Astrocyte of the cerebellum (primary cell): ENCODE measurements around the gene CKM.

ENCODE experiments used
- DNase-seq: peaks from one replicate; pipeline ENCODE4 v3.0.0-alpha.2; 2011; ENCODE audit warnings: low read depth
- H3K4me3 ChIP-seq: 2 replicates; pipeline ENCODE4 v1.5.1; 2011; ENCODE audit warnings: mild to moderate bottlenecking, low read depth, low read length, moderate library complexity
- in situ Hi-C: cut with HindIII; loops from 2 replicates; pipeline ENCODE4 v1.10.0; 2017; ENCODE audit warnings: low sequenced_read_pairs
- TF ChIP-seq, protein P1 (sequence below): IDR thresholded peaks from 2 replicates; pipeline ENCODE4 v1.5.1; 2012; ENCODE audit warnings: low read length, low read depth, moderate library complexity, mild to moderate bottlenecking; ENCODE audit errors: missing control alignments

Gene CKM

DNA sequence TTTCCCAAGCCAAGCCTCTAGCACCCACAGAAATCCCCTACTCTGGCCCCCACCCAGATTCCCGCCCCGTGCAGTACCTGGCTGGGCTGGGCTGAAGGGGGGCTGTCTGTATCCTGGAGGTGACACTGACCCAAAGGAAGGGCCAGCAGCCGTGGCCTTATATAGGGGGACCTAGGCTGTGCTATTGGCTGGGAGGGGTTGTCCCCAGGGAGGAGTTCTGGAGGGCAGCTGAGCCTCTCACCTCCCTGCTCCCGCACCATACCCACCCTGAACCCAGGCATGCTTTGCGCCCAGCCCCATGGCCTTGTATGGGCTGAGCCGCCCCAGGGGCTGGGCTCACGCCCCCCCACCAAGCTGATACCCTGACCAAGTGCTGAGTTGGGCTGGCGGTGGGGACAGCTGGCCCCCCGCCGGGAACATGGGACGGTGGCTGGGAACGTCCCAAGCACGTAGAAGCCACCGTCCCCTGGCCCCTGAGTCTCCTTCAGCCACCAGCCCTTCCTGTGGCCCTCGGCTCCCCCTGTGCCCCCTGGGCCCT, at the start of gene CKM:
CKM (minus strand) TSS at position 132 of the 538 bp plus-strand sequence. CDS start 3,162 bp downstream, outside the sequence.
- no peak within 1 kb of the TSS for H3K4me3 ChIP-seq
- DNase-seq = no peak
- in situ Hi-C loops = no loop called here
- TF ChIP-seq, protein P1, sequence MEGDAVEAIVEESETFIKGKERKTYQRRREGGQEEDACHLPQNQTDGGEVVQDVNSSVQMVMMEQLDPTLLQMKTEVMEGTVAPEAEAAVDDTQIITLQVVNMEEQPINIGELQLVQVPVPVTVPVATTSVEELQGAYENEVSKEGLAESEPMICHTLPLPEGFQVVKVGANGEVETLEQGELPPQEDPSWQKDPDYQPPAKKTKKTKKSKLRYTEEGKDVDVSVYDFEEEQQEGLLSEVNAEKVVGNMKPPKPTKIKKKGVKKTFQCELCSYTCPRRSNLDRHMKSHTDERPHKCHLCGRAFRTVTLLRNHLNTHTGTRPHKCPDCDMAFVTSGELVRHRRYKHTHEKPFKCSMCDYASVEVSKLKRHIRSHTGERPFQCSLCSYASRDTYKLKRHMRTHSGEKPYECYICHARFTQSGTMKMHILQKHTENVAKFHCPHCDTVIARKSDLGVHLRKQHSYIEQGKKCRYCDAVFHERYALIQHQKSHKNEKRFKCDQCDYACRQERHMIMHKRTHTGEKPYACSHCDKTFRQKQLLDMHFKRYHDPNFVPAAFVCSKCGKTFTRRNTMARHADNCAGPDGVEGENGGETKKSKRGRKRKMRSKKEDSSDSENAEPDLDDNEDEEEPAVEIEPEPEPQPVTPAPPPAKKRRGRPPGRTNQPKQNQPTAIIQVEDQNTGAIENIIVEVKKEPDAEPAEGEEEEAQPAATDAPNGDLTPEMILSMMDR = no peak

DNA sequence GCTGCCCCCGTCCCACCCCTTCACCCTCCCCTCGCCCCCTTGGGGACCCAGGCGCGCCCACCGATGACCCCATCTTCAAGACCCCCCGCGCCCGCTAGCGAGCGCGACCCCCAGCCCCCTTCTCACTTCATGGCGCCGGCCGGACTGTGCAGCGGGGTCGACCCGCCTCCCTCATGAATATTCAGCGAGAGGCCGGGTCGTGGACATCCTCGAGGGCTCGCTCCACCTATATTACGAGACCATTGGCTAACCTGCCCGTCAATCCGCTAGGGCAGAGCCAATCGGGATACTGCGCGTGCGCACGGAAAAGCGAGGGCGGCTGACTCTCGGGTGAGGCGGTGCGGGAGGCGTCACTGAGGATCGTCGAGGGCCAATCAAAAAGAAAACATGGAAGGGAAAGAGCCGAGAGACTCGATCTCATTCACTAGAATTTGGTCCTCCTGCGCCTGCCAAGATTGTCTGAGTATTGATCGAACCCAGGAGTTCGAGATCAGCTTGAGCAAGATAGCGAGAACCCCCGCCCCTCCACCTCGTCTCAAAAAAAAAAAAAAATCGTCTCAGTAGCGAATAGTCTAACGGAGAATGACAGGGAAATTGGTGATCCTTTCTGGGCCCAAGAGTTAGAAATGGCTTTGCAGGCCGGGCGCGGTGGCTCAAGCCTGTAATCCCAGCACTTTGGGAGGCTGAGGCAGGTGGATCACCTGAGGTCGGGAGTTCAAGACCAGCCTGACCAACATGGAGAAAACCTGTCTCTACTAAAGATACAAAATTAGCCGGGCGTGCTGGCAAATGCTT, 47.9 kb upstream of the CKM start, which contains the start of gene ERCC2:
ERCC2 (minus strand) TSS at position 164 of the 795 bp plus-strand sequence; CDS start at position 131, 33 bp downstream.
- DNase-seq = peak; percentile 98
- in situ Hi-C loops = no loop called here
- TF ChIP-seq, protein P1 = no peak
- peak within 1 kb of the TSS; percentile 78 for H3K4me3 ChIP-seq

DNA sequence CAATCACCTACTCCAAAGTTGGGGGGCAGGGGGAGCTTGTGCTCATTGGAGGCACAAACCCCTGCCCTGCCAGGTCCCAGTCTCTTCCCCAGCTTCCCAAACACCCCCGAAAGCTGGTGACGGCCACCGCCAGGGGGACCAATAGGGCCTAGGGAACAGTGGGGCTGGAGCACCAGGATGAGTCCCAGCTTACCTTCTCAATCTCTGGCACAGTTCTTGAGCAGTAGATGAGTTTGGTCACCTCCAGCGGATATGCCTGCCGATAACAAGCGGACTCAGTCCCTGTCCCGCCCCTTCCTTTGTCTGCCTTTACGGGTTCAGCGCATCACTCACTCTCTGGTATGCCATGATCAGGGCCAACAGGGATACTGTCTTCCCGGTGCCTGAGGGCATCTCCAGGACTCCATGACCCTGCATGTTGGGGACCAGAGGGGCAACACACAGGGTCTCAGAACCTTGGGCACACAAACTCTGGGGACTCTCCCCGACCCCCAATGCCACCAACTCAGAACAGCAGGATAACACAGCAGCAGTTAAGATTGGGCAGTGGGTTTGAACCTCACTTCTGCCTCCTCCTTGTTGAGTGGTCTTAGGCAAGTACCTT, 46.2 kb upstream of the CKM start:
- TF ChIP-seq, protein P1 = no peak
- in situ Hi-C loops = no loop called here
- peak overlapping the region; percentile 78 for H3K4me3 ChIP-seq
- no peak for DNase-seq

DNA sequence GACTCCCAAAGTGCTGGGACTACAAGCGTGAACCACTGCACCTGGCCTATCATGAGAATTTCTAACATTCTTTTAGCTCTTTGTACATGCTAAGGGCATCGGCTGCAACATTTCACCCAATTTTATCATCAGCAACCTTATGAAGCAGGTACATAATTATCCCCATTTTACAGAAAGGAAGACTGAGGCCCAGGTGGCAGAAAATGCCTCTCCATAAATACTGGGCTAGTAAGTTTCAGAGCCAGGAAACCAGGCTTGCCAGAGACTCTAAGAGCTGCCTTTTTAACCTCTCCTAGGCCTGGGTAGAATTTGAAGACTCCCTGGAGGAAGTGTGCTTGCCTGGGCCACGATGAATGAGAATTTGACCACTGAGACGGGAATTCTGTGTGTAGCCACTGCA, 45.5 kb upstream of the CKM start:
- H3K4me3 ChIP-seq = no peak overlapping the region
- no peak for DNase-seq
- in situ Hi-C loops = no loop called here
- TF ChIP-seq, protein P1 = no peak

DNA sequence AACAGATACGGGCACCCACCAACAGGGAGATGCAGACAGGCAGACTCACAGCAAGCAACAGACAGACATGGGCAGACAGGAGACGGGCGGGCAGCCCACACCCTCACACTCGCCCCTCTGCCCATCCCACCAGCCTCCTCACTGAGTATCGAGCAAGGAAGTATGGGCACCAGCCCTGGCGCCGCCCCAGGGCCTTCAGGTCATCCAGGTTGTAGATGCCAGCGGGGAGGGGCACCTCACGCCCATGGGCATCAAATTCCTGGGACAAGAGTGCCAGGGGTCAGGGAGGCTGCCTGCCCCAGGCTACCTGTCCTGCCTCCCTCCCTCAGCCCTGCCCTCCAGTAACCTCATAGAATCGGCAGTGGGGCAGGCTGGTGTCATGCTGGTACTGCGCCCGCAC, 42.0 kb upstream of the CKM start:
- in situ Hi-C loops = no loop called here
- H3K4me3 ChIP-seq = no peak overlapping the region
- no peak for DNase-seq
- TF ChIP-seq, protein P1 = no peak

DNA sequence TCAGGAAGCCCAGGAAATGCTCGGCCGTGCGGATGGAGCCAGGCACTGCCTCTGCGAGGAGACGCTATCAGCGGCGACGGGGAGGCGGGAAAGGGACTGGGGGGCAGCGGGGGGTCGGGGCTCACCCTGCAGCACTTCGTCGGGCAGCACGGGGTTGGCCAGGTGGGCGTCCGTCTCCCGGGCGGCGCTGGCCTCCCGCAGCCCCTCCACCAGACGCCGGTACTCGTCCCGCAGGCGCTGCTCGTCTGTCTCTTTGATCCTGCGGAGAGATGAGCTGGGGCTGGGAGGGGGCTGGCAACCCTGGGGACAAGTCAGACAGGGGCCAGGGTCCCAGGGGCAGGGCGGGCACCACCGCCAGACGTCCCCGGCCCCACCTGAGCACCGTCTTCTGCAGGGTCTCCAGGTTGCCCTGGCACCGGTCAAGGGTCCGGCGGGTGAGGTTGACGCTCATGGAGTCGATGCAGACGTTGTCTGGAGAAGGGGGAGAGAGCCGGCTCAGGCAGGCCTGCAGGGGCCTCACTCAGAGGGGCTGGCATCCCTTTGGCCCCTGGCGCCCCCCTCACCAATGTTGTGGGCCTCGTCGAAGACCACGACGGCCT, 41.3 kb upstream of the CKM start:
- TF ChIP-seq, protein P1 = no peak
- no peak overlapping the region for H3K4me3 ChIP-seq
- in situ Hi-C loops = no loop called here
- no peak for DNase-seq
